Osteoblast (primary cell): Measurements from ENCODE around the gene MED1. TPM values are rescaled to one million over a fixed set of nuclear protein-coding genes. Genes with fewer than 3 reads are reported as not detected.
A peak's percentile ranks its signal among the peaks of the same experiment; 100 is the strongest.

Experiments used
- DNase-seq: peaks from one replicate; pipeline ENCODE4 v3.0.0; 2011; ENCODE audit warnings: low spot score, mixed read lengths; ENCODE audit not compliant: insufficient read length; ENCODE audit errors: missing footprints
- H2AFZ ChIP-seq: 2 replicates; pipeline ENCODE4 v1.6.0; 2011; ENCODE audit warnings: mild to moderate bottlenecking, low read length
- H3K27ac ChIP-seq: 2 replicates; pipeline ENCODE4 v1.5.1; 2011; ENCODE audit warnings: mild to moderate bottlenecking, low read depth, low read length, moderate library complexity
- H3K27me3 ChIP-seq: 2 replicates; pipeline ENCODE4 v1.6.0; 2012; ENCODE audit warnings: mild to moderate bottlenecking, control low read depth, inconsistent platforms, low read length, moderate library complexity; ENCODE audit not compliant: insufficient read depth
- H3K36me3 ChIP-seq: 2 replicates; pipeline ENCODE4 v1.5.1; 2011; ENCODE audit warnings: mild to moderate bottlenecking, low read length, control low read depth, moderate library complexity; ENCODE audit not compliant: insufficient read depth
- H3K4me1 ChIP-seq: 2 replicates; pipeline ENCODE4 v1.5.1; 2011; ENCODE audit warnings: mild to moderate bottlenecking, low read length, control low read depth, moderate library complexity; ENCODE audit not compliant: insufficient read depth
- H3K4me2 ChIP-seq: 2 replicates; pipeline ENCODE4 v1.6.0; 2011; ENCODE audit warnings: mild to moderate bottlenecking, low read length; ENCODE audit not compliant: insufficient read depth
- H3K4me3 ChIP-seq: fragments of 200-600 bp; sonication (generic); 3 replicates; pipeline ENCODE4 v1.5.1; 2012; ENCODE audit warnings: mild to moderate bottlenecking, low read length, inconsistent platforms; ENCODE audit not compliant: insufficient read depth
- H3K79me2 ChIP-seq: 2 replicates; pipeline ENCODE4 v1.6.0; 2012; ENCODE audit warnings: mild to moderate bottlenecking, low read length, control low read depth, inconsistent platforms; ENCODE audit not compliant: insufficient read depth
- H3K9me3 ChIP-seq: 2 replicates; pipeline ENCODE4 v1.5.1; 2011; ENCODE audit warnings: low read depth, low read length, control low read depth
- H4K20me1 ChIP-seq: 2 replicates; pipeline ENCODE4 v1.6.0; 2012; ENCODE audit warnings: mild to moderate bottlenecking, low read length, control low read depth; ENCODE audit not compliant: insufficient read depth
- CTCF ChIP-seq: IDR thresholded peaks from 2 replicates; pipeline ENCODE4 v1.5.1; 2011; ENCODE audit warnings: mild to moderate bottlenecking, low read depth, low read length, moderate library complexity; ENCODE audit errors: extremely low read depth
- total RNA-seq: library from RNA; depleted of rRNA; stranded (reverse); fragments of >200 nt; gene quantifications from 2 replicates; pipeline ENCODE4 v1.2.3, GENCODE V29; 2012

The MED1 gene
- total RNA-seq, 1 donor, result 24.6 TPM

GRCh38 chr17:39461926-39462569, 11.0 kb upstream of the MED1 start:
- Histone ChIP-seq H3K79me2 (peaks cover 57% of the 10 kb centered on the region), H3K9me3 (no peaks in the 10 kb centered on the region), H4K20me1 (peaks cover 34% of the 10 kb centered on the region), H3K27me3 (no peaks in the 10 kb centered on the region), H3K36me3 (peaks cover 3% of the 10 kb centered on the region), H3K4me2 (peak overlapping the region; percentile 100), H3K4me1 (peaks cover 16% of the 10 kb centered on the region), H3K27ac (peak overlapping the region; percentile 94), H3K4me3 (peak overlapping the region; percentile 100), H2AFZ (peak overlapping the region; percentile 92)
- no peak for TF ChIP-seq CTCF
- DNase-seq, result no peak

- Histone ChIP-seq H3K4me3 (peak within 1 kb of the TSS; percentile 100), H3K36me3 (peaks cover 3% of the 10 kb centered on the region), H2AFZ (peak within 1 kb of the TSS; percentile 93), H3K9me3 (no peaks in the 10 kb centered on the region), H3K79me2 (peaks cover 50% of the 10 kb centered on the region), H4K20me1 (peaks cover 32% of the 10 kb centered on the region), H3K27ac (peak within 1 kb of the TSS; percentile 94), H3K4me2 (peak within 1 kb of the TSS; percentile 100), H3K27me3 (no peaks in the 10 kb centered on the region), H3K4me1 (peaks cover 16% of the 10 kb centered on the region)
- DNase-seq, result peak; percentile 97
- TF ChIP-seq CTCF, result no peak
Measured at GRCh38 chr17:39461113-39461925, 10.3 kb upstream of the MED1 start, which contains the start of gene CDK12. CDK12 (plus strand) TSS chr17:39461486; CDS start chr17:39462072, 586 bp downstream.

GRCh38 chr17:39455919-39456318, 4.9 kb upstream of the MED1 start:
- H3K27ac ChIP-seq, result no peak overlapping the region
- H2AFZ ChIP-seq, result no peak overlapping the region
- no peak overlapping the region for H3K4me2 ChIP-seq
- peaks cover 4% of the 10 kb centered on the region for H3K4me1 ChIP-seq
- no peak for TF ChIP-seq CTCF
- H3K79me2 ChIP-seq, result peaks cover 1% of the 10 kb centered on the region
- no peaks in the 10 kb centered on the region for H3K36me3 ChIP-seq
- no peaks in the 10 kb centered on the region for H4K20me1 ChIP-seq
- DNase-seq, result no peak
- no peak overlapping the region for H3K4me3 ChIP-seq
- no peaks in the 10 kb centered on the region for H3K9me3 ChIP-seq
- H3K27me3 ChIP-seq, result no peaks in the 10 kb centered on the region

GRCh38 chr17:39450051-39450450, 1.0 kb downstream of the MED1 start:
- H2AFZ ChIP-seq, result no peak overlapping the region
- no peak for TF ChIP-seq CTCF
- no peaks in the 10 kb centered on the region for H3K9me3 ChIP-seq
- peak overlapping the region; percentile 90 for H3K27ac ChIP-seq
- H3K79me2 ChIP-seq, result peaks cover 47% of the 10 kb centered on the region
- H4K20me1 ChIP-seq, result peaks cover 3% of the 10 kb centered on the region
- DNase-seq, result no peak
- peak overlapping the region; percentile 89 for H3K4me3 ChIP-seq
- H3K27me3 ChIP-seq, result no peaks in the 10 kb centered on the region
- peak overlapping the region; percentile 82 for H3K4me2 ChIP-seq
- peaks cover 12% of the 10 kb centered on the region for H3K36me3 ChIP-seq
- H3K4me1 ChIP-seq, result peaks cover 10% of the 10 kb centered on the region
